ENCODE measurements around the gene CRIP1.

CRIP1 gene

GRCh38 chr14:105460616-105461015 is 26.1 kb upstream of the CRIP1 start:
- Histone ChIP-seq H3K9me3 (no peaks in the 10 kb centered on the region), H3K4me3 (ENCODE audit: low read depth, low read length) (no peak overlapping the region), H3K27me3 (no peaks in the 10 kb centered on the region), H3K36me3 (peaks cover 81% of the 10 kb centered on the region), H3K4me1 (no peaks in the 10 kb centered on the region)
- DNase-seq: no peak
- no peak for TF ChIP-seq CTCF (IDR thresholded peaks at IDR 0.05; ENCODE audit: low read depth, low read length)

- H3K9me3 ChIP-seq: no peaks in the 10 kb centered on the region
- no peak for DNase-seq
- no peaks in the 10 kb centered on the region for H3K4me1 ChIP-seq
- H3K36me3 ChIP-seq: peaks cover 79% of the 10 kb centered on the region
- H3K4me3 ChIP-seq (ENCODE audit: low read depth, low read length): no peak overlapping the region
- H3K27me3 ChIP-seq: no peaks in the 10 kb centered on the region
- TF ChIP-seq CTCF (IDR thresholded peaks at IDR 0.05; ENCODE audit: low read depth, low read length): no peak
These were observed 24.8 kb upstream of the CRIP1 start for GRCh38 chr14:105461903-105462302.

GRCh38 chr14:105464501-105464900 is 22.2 kb upstream of the CRIP1 start:
- Histone ChIP-seq H3K9me3 (no peaks in the 10 kb centered on the region), H3K36me3 (peaks cover 87% of the 10 kb centered on the region), H3K4me1 (peaks cover 10% of the 10 kb centered on the region), H3K4me3 (ENCODE audit: low read depth, low read length) (no peak overlapping the region), H3K27me3 (no peaks in the 10 kb centered on the region)
- DNase-seq: no peak
- no peak for TF ChIP-seq CTCF (IDR thresholded peaks at IDR 0.05; ENCODE audit: low read depth, low read length)

GRCh38 chr14:105465209-105466031 is 21.3 kb upstream of the CRIP1 start:
- no peaks in the 10 kb centered on the region for H3K9me3 ChIP-seq
- H3K4me3 ChIP-seq (ENCODE audit: low read depth, low read length): no peak overlapping the region
- no peak for DNase-seq
- H3K36me3 ChIP-seq: peaks cover 84% of the 10 kb centered on the region
- no peaks in the 10 kb centered on the region for H3K27me3 ChIP-seq
- peaks cover 15% of the 10 kb centered on the region for H3K4me1 ChIP-seq
- no peak for TF ChIP-seq CTCF (IDR thresholded peaks at IDR 0.05; ENCODE audit: low read depth, low read length)

GRCh38 chr14:105466531-105467248 is 20.0 kb upstream of the CRIP1 start:
- DNase-seq: no peak
- Histone ChIP-seq H3K4me3 (ENCODE audit: low read depth, low read length) (no peak overlapping the region), H3K4me1 (peaks cover 25% of the 10 kb centered on the region), H3K9me3 (no peaks in the 10 kb centered on the region), H3K36me3 (peaks cover 72% of the 10 kb centered on the region), H3K27me3 (no peaks in the 10 kb centered on the region)
- no peak for TF ChIP-seq CTCF (IDR thresholded peaks at IDR 0.05; ENCODE audit: low read depth, low read length)

Data from BE2C (cell line).